HG02943 (cell line): ENCODE measurements around the gene TMEM87B.
"Not testable (repeated sequence)": the region's sequence is repeated elsewhere in the genome, so short reads cannot be mapped to it uniquely, and the experiment has no call there.

Source experiments
- ATAC-seq: cut with Tn5 transposase; IDR thresholded peaks from one replicate; pipeline ENCODE4 v1.9.1; 2021; ENCODE audit warnings: mild to moderate bottlenecking, low read depth, moderate library complexity; ENCODE audit not compliant: unreplicated experiment

Gene TMEM87B

GRCh38 chr2:112065486-112065885 lies 10.4 kb downstream of the TMEM87B start:
- ATAC-seq: no peak

- ATAC-seq: no peak
These were observed 10.9 kb downstream of the TMEM87B start for GRCh38 chr2:112065966-112066365.

GRCh38 chr2:112069794-112070193 lies 14.7 kb downstream of the TMEM87B start:
- ATAC-seq: not testable (repeated sequence)

GRCh38 chr2:112073875-112074274 lies 18.8 kb downstream of the TMEM87B start:
- ATAC-seq: no peak

- ATAC-seq: no peak
These were observed 19.4 kb downstream of the TMEM87B start for GRCh38 chr2:112074506-112074905.

- no peak for ATAC-seq
These were observed 20.6 kb downstream of the TMEM87B start for GRCh38 chr2:112075490-112076260.

GRCh38 chr2:112077814-112078213 lies 22.7 kb downstream of the TMEM87B start:
- no peak for ATAC-seq

GRCh38 chr2:112081262-112081661 lies 26.2 kb downstream of the TMEM87B start:
- ATAC-seq: no peak

GRCh38 chr2:112084689-112085374 lies 29.8 kb downstream of the TMEM87B start:
- ATAC-seq: no peak

- no peak for ATAC-seq
These were observed 30.3 kb downstream of the TMEM87B start for GRCh38 chr2:112085375-112085730.

GRCh38 chr2:112085916-112086669 lies 31.0 kb downstream of the TMEM87B start:
- ATAC-seq: no peak

GRCh38 chr2:112087346-112088020 lies 32.4 kb downstream of the TMEM87B start:
- ATAC-seq: no peak

GRCh38 chr2:112089375-112089774 lies 34.3 kb downstream of the TMEM87B start:
- ATAC-seq: no peak

- no peak for ATAC-seq
These were observed 37.4 kb downstream of the TMEM87B start for GRCh38 chr2:112092286-112093041.

- ATAC-seq: no peak
These were observed 38.1 kb downstream of the TMEM87B start for GRCh38 chr2:112093216-112093615.

GRCh38 chr2:112095681-112096080 lies 40.6 kb downstream of the TMEM87B start:
- ATAC-seq: no peak

GRCh38 chr2:112096098-112096497 lies 41.0 kb downstream of the TMEM87B start:
- ATAC-seq: no peak

- no peak for ATAC-seq
These were observed 53.2 kb downstream of the TMEM87B start for GRCh38 chr2:112108178-112108832.

- no peak for ATAC-seq
These were observed 54.2 kb downstream of the TMEM87B start for GRCh38 chr2:112109278-112109677.

GRCh38 chr2:112110966-112111365 lies 55.9 kb downstream of the TMEM87B start:
- ATAC-seq: no peak
